Left ventricle myocardium superior (tissue), 1 donor: Measurements from ENCODE around the gene TMX1. TPM values are rescaled to one million over a fixed set of nuclear protein-coding genes. Genes with fewer than 3 reads are reported as not detected.

ENCODE experiments used
- ATAC-seq: fragments of 200-7000 bp; cut with Tn5 transposase; one replicate; pipeline ENCODE4 v1.9.1; 2020; ENCODE audit warnings: mild to moderate bottlenecking, moderate library complexity
- DNase-seq: peaks from one replicate; pipeline ENCODE4 v3.0.0-alpha.2; 2020
- intact Hi-C: fragments of 100-400 bp; cut with micrococcal nuclease; formaldehyde crosslinking; loops from one replicate; pipeline ENCODE4 v1.11.0; 2022
- total RNA-seq: library from RNA; stranded (reverse); fragmentation: NEBNext Ultra II Directional; extraction: Animal tissue kit (Norgen Biotek cat#: 25700); gene quantifications from one replicate; pipeline ENCODE4 v1.2.1, GENCODE V29; 2021
- donor health status: DM: no; HTN: yes; CAD: no; lungs with severe emphysema.

TMX1 gene
- total RNA-seq, 1 donor from 2014 or later, result 8.9 TPM

DNA sequence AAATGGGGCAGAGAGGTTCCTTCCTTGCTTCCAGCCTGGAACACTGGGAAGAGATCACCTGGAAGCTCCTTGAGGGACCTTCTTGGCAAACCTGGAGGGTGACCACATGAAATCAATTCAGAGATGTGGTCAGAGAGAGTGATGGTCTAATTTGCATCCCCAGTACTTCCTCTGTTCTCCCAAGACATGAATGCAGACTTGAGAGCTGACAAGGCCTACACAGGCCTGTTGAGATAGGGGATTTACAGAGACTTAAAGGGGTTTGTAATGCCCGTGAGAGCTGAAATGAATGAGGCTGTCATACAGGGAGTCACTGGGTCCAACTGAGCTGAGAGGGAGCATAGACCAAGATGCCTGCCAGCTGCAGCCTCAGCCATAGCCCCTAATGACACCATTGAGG, 45.1 kb downstream of the TMX1 start:
- ATAC-seq, result no peak
- intact Hi-C loops, result no loop called here
- no peak for DNase-seq

DNA sequence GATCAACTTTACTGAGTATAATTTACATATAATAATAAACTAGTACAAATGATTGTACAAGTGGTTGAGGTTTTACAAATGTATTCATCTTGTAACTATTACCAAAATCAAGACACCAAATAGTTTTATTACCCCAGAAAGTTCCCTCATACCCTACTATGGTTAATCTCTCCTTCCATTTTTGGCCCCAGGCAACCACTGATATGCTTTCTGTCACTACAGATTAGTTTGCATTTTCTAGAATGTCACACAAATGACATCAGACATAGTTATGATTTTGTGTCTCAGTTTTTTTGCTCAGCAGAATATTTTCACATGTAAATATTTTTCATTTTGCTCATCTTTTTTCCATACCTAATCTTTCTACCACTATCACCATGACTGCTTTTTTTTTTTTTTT, 49.1 kb downstream of the TMX1 start:
- DNase-seq (no peak), ATAC-seq (no peak)
- intact Hi-C loops, result no loop called here

DNA sequence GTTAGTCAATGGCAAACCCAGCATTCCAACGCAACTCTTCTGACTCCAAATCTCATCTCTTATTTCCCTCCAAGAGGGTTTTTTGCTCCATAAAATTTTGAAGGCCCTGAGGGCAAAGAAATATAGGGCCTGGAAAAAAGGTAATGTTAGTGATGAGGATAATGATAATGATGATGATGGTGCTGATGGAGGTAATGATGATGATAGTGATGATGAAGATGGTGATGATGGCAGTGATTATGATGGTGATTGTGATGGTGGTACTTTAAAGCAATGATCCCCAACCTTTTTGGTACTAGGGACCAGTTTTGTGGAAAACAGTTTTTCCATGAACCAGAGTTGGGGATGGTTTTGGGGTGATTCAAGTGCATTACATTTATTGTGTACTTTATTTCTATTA, 50.1 kb downstream of the TMX1 start:
- ATAC-seq, result no peak
- no peak for DNase-seq
- intact Hi-C loops, result no loop called here

DNA sequence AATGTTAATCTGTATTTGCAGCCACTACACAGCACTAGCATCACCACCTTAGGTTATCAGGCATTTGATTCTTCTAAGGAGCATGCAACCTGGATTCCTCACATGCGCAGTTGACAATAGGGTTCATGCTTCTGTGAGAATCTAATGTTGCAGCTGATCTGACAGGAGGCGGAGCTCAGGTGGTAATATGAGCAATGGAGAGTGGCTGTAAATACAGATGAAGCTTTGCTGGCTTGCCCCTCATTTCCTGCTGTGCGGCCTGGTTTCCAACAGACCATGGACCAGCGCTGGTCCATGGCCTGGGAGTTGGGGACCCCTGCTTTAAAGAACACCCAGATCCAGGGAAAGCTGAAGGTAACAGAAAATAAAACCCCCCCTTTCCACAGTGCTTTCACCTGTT, 51.0 kb downstream of the TMX1 start:
- no peak for DNase-seq
- intact Hi-C loops, result no loop called here

DNA sequence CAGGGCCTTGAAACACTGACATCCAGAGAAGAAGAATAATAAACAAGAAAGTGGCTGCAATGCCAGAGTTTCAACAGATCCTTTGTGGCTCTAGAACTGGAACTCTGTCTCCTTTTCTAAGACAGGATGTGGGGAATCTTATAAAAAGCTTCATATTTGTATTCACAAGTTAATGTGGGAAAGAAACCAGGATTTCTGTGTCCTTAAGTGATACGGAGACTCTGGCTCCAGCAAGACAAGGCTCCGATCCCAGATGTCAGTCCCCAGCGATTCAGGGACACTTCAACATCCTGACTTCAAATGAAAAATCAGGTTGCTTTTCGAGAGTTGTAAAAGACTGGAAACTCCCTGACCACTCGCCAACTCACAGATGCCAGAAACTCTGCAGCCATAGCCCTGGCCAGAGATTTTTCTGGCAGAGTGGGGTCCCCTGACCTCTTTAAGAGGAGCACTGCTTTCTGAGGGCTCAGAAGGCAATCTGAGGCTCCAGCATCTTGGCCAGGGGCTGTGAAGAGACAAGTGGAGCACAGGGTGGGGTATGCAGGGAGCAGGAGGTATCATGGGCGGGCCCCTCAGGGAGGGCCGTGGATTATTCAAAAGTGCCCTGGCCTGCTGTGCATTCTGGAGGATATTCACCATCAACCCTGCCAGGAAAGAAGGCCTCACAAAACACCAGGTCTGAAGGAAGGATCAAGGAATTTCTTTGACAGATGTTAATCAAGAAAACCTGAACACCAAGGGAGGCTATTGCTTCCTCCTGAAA, 53.3 kb downstream of the TMX1 start:
- peak; percentile 90 for ATAC-seq
- DNase-seq, result peak; percentile 73
- intact Hi-C loops, result no loop called here

More for the DNA sequence above, 51.0 kb downstream of the TMX1 start:
- no peak for ATAC-seq

DNA sequence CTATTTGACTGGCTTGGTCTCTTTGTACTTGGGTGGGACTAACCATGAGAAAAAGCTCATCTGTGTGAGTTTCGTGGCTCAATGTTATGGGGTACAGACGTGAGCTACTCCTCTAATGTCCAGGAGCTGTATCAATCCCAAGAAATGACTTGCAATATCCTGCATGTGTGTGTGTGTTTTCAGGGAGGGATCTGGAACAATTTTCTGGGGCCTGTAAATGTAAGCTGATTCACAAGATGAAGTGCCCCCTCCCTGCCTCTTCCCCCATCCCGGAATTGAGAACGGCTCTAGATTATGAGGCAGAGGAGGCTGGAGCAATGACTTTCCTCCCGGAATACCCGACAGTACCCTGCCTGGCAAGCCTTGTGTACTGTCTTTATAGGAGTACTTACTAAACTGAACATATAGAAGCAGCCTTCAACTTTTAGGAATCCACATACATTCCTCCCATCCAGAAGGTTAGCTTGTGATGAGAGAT, 53.9 kb downstream of the TMX1 start:
- ATAC-seq, result peak; percentile 25
- intact Hi-C loops, result no loop called here

DNA sequence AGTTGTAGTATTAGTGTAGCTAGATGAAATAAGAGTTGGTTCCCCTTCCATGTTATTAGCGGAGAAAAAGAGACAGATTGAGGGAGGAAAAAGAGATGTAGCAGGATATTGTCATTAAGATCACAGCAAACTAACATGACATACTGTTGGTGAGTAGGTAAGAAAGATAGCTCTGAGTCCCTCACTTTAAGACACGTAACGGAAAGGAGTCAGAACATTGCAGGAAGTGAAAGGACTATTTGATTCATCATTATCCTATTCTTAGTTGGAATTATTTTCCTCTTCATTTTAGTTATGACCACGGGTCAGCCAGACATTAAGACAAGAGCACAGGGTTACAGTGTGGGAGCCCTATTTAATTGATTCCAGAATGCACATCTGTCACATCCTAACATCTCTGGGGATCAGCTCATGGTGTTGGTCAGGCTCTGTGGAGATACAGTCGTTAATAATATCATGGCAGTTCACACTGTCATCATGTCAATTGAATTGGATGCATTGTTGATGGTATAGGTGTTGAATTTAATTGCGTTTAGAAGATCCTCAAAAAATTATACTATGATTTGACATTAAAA, 55.0 kb downstream of the TMX1 start:
- ATAC-seq, result no peak
- no peak for DNase-seq
- intact Hi-C loops, result no loop called here

More for the DNA sequence above, 53.9 kb downstream of the TMX1 start:
- no peak for DNase-seq

DNA sequence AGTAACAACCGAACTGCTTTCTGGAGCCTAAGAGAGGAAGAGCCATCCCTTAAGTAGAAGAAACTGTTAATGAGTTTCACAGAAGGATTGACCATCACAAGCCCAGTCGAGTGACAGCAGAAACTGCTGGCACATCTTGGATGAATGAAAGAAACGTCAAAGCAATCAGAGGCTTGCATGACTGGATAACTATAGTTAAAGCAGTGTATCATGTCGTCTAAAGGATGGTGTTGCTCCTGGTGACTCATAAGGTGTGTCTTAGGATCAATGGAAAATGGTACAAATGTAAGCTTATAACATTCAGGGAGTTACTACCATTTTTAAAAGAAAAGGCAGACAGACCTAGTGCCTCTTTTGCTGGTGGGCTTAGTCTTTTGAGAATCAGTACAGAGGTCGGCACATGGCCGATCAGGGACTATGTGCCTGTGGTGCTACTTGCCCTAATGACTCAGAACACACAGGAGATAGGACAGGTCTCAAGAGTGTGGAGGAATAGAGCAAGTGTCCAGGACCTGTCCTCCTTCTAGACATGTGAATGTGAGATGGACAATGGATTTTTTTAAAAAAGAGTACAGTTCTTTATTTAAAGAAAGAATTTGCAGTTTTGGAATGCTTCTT, 55.7 kb downstream of the TMX1 start:
- ATAC-seq, result no peak

DNA sequence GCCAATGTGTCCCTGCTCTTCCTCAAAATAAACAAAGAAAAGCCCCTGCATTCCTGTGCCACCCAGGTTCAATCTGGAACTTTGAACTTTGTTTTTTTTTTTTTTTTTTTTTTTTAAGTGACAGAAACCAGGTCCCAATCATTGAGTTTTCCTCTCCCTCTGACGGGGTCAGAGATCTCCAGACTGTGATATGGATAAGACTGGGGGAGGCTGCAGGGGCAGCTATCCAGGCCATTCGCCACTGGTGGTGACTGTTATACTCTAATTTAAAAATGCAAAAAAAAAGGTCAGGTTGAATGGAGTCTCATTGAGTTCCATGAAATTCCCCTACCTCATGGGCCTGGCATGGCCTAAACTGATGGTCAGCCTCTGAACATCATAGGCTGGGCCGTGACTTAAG, 57.0 kb downstream of the TMX1 start:
- ATAC-seq (no peak), DNase-seq (no peak)
- intact Hi-C loops, result no loop called here

More for the DNA sequence above, 55.7 kb downstream of the TMX1 start:
- no peak for DNase-seq
- intact Hi-C loops, result no loop called here

DNA sequence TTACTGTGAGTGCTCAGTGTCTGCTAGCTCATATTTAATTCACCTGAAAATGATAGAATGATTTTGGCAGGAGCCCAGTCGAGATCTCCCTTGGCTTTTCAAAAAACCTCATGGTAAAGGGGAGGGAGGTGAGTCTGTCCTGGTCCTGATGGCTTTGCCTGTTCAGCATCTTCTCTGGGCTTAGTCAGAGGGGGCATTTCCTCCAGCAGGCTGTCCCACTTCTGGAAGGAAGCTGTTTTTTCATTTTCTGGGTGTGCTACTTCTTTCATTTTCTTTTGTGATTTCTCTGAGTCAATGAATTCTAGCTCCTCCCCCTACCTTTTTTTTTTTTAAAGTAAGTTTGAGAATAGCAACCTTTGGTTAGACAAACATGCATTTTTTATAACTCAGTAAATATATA, 58.8 kb downstream of the TMX1 start:
- no peak for DNase-seq
- intact Hi-C loops, result no loop called here
- no peak for ATAC-seq

DNA sequence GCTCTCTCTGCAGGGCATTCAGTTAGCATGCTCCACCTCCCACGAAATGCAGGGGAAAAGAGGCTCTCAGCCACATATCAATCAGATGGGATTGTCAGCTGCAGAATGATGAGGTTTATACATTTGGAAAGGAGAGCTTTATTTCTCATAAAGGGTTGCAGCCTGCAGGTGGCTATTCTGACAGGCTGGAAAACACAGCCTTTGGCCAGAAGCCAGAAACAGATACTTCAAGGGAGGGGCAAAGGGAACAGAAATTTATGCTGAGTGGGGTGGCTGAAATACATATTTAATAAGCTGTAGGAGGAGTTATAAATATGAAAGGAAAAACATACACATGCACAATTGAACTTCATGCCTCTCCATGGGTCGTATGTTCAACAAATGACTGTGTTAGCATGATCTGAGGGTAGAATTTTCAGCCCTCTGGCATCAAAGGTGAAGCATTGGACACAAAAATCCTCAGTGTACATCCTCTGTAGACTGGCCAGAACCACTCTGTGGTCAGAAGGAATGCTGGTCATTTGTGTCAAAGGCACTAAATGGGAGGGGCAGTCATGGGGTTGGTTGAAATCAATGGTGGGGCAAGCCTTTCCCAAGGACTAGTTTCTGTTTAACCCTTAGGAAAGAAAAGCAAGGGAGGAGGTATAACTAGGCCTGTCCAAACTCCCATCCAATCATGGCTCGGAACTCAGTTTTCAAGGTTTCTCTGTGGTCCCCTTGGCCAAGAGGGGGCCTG, 62.4 kb downstream of the TMX1 start:
- ATAC-seq (peak; percentile 51), DNase-seq (no peak)
- intact Hi-C loops, result no loop called here

DNA sequence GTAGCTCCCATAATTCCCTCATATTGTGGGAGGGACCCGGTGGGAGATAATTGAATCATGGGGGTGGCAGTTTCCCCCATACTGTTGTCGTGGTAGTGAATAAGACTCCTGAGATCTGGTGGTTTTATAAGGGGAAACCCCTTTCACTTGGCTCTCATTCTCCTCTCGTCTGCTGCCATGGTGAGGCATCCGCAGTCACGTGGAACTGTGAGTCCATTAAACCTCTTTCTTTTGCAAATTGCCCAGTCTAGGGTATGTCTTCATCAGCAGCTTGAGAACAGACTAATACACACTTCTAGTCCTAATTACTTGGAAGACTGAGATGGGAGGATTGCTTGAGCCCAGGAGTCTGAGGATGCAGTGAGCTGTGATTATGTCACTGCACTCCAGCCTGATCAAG, 64.4 kb downstream of the TMX1 start:
- intact Hi-C loops, result no loop called here
- ATAC-seq, result no peak
- no peak for DNase-seq

DNA sequence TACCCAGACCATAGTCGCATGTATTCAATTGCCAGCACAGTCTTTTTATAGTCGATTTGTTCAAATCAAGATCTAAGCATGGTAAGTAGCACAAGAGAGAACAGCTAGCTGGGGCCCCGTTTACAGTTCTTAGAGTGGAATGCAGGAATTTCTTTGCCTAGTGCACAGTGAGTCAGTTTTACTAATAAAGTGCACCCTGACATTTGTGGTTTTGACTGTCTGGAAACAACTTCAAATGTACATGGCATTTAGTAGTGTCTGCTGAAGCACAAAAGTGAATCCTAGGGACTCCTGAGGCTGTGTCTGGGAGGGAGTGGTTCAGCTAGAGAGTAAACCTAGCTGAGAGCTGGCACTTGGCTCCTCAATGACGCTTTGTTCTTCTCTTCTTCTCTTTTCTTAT, 64.9 kb downstream of the TMX1 start:
- DNase-seq (no peak), ATAC-seq (no peak)
- intact Hi-C loops, result no loop called here

DNA sequence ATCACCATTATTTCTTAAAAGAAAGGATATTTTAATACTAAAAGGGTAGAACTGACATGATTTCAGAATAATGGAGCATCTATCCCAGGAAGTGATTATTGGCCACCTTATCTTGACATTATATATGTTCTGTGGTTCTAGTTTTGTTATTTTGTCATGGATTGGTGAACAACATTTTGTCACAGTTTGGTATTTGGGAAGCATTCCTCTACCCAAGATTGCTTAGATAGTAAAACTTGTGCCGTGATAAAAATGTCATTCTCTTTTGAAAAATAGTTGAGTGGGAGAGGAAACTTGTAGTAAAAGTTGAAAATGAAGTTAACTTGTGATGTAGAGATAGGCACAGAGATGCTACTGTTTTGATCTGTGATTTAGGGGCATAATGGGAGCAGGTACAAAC, 65.7 kb downstream of the TMX1 start:
- DNase-seq, result no peak
- ATAC-seq, result no peak
- intact Hi-C loops, result no loop called here

Other genes starting within 250 kb of the TMX1 start
- gene TRIM9, start 145.1 kb upstream of the TMX1 start, total RNA-seq, result 0.42 TPM